Measurements from ENCODE around the gene MRC1.

MRC1 gene

GRCh38 chr10:17808971-17809841 lies at the start of gene MRC1:
Gene MRC1, plus strand, starts transcription at chr10:17809348. Its CDS starts 118 bp downstream, at chr10:17809466.
- no peak for DNase-seq (ENCODE audit: low spot score)

GRCh38 chr10:17764142-17764541 lies 45.0 kb upstream of the MRC1 start:
- DNase-seq (ENCODE audit: low spot score), result no peak

- DNase-seq (ENCODE audit: low spot score), result no peak
Measured at GRCh38 chr10:17765602-17766001, 43.5 kb upstream of the MRC1 start.

- no peak for DNase-seq (ENCODE audit: low spot score)
Measured at GRCh38 chr10:17766731-17767130, 42.4 kb upstream of the MRC1 start.

GRCh38 chr10:17768496-17768895 lies 40.7 kb upstream of the MRC1 start:
- DNase-seq (ENCODE audit: low spot score), result no peak

- peak; percentile 41 for DNase-seq (ENCODE audit: low spot score)
Measured at GRCh38 chr10:17768957-17769356, 40.2 kb upstream of the MRC1 start.

- DNase-seq (ENCODE audit: low spot score), result no peak
Measured at GRCh38 chr10:17771017-17771416, 38.1 kb upstream of the MRC1 start.

- no peak for DNase-seq (ENCODE audit: low spot score)
Measured at GRCh38 chr10:17779784-17780183, 29.4 kb upstream of the MRC1 start.

GRCh38 chr10:17780727-17781126 lies 28.4 kb upstream of the MRC1 start:
- no peak for DNase-seq (ENCODE audit: low spot score)

- DNase-seq (ENCODE audit: low spot score), result no peak
Measured at GRCh38 chr10:17781856-17782255, 27.3 kb upstream of the MRC1 start.

- peak; percentile 75 for DNase-seq (ENCODE audit: low spot score)
Measured at GRCh38 chr10:17782921-17783665, 26.1 kb upstream of the MRC1 start.

GRCh38 chr10:17783751-17784150 lies 25.4 kb upstream of the MRC1 start:
- DNase-seq (ENCODE audit: low spot score), result no peak

- DNase-seq (ENCODE audit: low spot score), result peak; percentile 67
Measured at GRCh38 chr10:17784688-17785087, 24.5 kb upstream of the MRC1 start.

- DNase-seq (ENCODE audit: low spot score), result no peak
Measured at GRCh38 chr10:17785276-17785930, 23.7 kb upstream of the MRC1 start.

- peak; percentile 81 for DNase-seq (ENCODE audit: low spot score)
Measured at GRCh38 chr10:17787087-17787961, 21.8 kb upstream of the MRC1 start.

- no peak for DNase-seq (ENCODE audit: low spot score)
Measured at GRCh38 chr10:17788646-17789045, 20.5 kb upstream of the MRC1 start.

- no peak for DNase-seq (ENCODE audit: low spot score)
Measured at GRCh38 chr10:17789396-17789795, 19.8 kb upstream of the MRC1 start.

- DNase-seq (ENCODE audit: low spot score), result peak; percentile 21
Measured at GRCh38 chr10:17790651-17791050, 18.5 kb upstream of the MRC1 start.

- DNase-seq (ENCODE audit: low spot score), result no peak
Measured at GRCh38 chr10:17792991-17793390, 16.2 kb upstream of the MRC1 start.

- no peak for DNase-seq (ENCODE audit: low spot score)
Measured at GRCh38 chr10:17793823-17794644, 15.1 kb upstream of the MRC1 start.

GRCh38 chr10:17795083-17795482 lies 14.1 kb upstream of the MRC1 start:
- no peak for DNase-seq (ENCODE audit: low spot score)
